HG03039 (cell line): ENCODE results near the gene DNAJC25.
"Not testable (repeated sequence)": the region's sequence is repeated elsewhere in the genome, so short reads cannot be mapped to it uniquely, and the experiment has no call there.

Experiments
- ATAC-seq: cut with Tn5 transposase; IDR thresholded peaks from one replicate; pipeline ENCODE4 v1.9.1; 2021; ENCODE audit warnings: mild to moderate bottlenecking, moderate library complexity; ENCODE audit not compliant: unreplicated experiment

Gene DNAJC25

GRCh38 chr9:111631214-111631971 is at the start of gene DNAJC25:
Gene DNAJC25 (plus strand): TSS chr9:111631334. CDS start chr9:111631408, 74 bp downstream.
- ATAC-seq = peak; percentile 97

- ATAC-seq = no peak
Measured at GRCh38 chr9:111582888-111583287, 48.2 kb upstream of the DNAJC25 start.

GRCh38 chr9:111586378-111586777 is 44.8 kb upstream of the DNAJC25 start:
- no peak for ATAC-seq

GRCh38 chr9:111588846-111589245 is 42.3 kb upstream of the DNAJC25 start:
- no peak for ATAC-seq

GRCh38 chr9:111597852-111598732 is 33.0 kb upstream of the DNAJC25 start:
- no peak for ATAC-seq

- ATAC-seq = no peak
Measured at GRCh38 chr9:111598733-111599091, 32.4 kb upstream of the DNAJC25 start.

GRCh38 chr9:111599092-111599954 is 31.8 kb upstream of the DNAJC25 start, which contains the start of gene PTGR1:
Gene PTGR1 (minus strand): TSS chr9:111599647. CDS start chr9:111597422, 2,225 bp downstream.
- no peak for ATAC-seq

GRCh38 chr9:111599955-111600343 is 31.2 kb upstream of the DNAJC25 start:
- ATAC-seq = no peak

GRCh38 chr9:111601237-111602018 is 29.7 kb upstream of the DNAJC25 start:
- ATAC-seq = no peak

GRCh38 chr9:111603041-111603440 is 28.1 kb upstream of the DNAJC25 start:
- ATAC-seq = no peak

- no peak for ATAC-seq
Measured at GRCh38 chr9:111604054-111604615, 27.0 kb upstream of the DNAJC25 start.

GRCh38 chr9:111605041-111605559 is 26.0 kb upstream of the DNAJC25 start:
- no peak for ATAC-seq

- no peak for ATAC-seq
Measured at GRCh38 chr9:111610149-111610548, 21.0 kb upstream of the DNAJC25 start.

GRCh38 chr9:111610845-111611244 is 20.3 kb upstream of the DNAJC25 start:
- ATAC-seq = no peak

GRCh38 chr9:111613436-111614040 is 17.6 kb upstream of the DNAJC25 start:
- ATAC-seq = no peak

GRCh38 chr9:111615928-111616327 is 15.2 kb upstream of the DNAJC25 start:
- no peak for ATAC-seq

GRCh38 chr9:111617349-111617748 is 13.8 kb upstream of the DNAJC25 start:
- not testable (repeated sequence) for ATAC-seq

GRCh38 chr9:111621895-111622480 is 9.1 kb upstream of the DNAJC25 start:
- no peak for ATAC-seq

- no peak for ATAC-seq
Measured at GRCh38 chr9:111622626-111623025, 8.5 kb upstream of the DNAJC25 start.
